Tibial nerve (tissue), 3 donors: ENCODE measurements around the gene PTPRJ.

Experiments used
- POLR2A ChIP-seq, 2 donors: fragments of 450-650 bp; IDR thresholded peaks; one replicate each; pipeline ENCODE4 v1.6.1; 2017; ENCODE audit warnings: antibody characterized with exemption in 2 of 2, mild to moderate bottlenecking in 2 of 2, moderate library complexity in 2 of 2
- TF ChIP-seq, protein P1 (sequence below), 5 experiments: fragments of 200-600 bp in 3 of 5; fragments of 450-650 bp in 2 of 5; sonication (generic) in 3 of 5; IDR thresholded peaks; one replicate each; pipeline ENCODE4 v1.5.1; 2016 to 2019; ENCODE audit warnings: antibody characterized with exemption in 5 of 5, mild to moderate bottlenecking in 3 of 5, moderate library complexity in 2 of 5

DNA sequence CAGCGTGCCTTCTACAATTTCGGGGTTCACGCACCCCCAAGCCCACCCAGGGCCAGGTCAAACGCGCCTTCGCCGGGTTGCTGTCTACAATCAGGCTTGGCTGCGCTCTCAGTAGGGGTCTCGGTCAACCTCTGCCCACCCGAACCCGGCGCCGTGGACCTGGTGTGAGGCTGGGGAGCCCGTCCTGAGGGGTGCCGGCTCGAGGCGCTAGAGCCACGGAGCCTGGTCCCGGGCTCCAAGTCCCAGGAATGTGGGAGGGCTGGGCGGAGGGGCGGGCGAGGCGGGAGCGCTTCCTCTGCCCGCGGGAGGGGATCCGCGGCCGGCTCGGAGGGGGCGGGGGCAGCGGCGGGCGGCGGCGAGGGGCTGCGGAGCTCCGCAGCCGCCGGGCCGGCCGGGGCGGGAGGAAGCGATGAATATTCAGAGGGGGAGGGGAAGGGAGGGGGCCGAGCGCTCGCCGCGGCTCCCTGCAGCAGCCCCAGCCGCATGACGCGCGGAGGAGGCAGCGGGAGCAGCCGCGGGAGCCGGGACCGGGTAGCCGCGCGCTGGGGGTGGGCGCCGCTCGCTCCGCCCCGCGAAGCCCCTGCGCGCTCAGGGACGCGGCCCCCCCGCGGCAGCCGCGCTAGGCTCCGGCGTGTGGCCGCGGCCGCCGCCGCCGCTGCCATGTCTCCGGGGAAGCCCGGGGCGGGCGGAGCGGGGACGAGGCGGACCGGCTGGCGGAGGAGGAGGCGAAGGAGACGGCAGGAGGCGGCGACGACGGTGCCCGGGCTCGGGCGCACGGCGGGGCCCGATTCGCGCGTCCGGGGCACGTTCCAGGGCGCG is at the start of gene PTPRJ:
- TF ChIP-seq, protein P1, sequence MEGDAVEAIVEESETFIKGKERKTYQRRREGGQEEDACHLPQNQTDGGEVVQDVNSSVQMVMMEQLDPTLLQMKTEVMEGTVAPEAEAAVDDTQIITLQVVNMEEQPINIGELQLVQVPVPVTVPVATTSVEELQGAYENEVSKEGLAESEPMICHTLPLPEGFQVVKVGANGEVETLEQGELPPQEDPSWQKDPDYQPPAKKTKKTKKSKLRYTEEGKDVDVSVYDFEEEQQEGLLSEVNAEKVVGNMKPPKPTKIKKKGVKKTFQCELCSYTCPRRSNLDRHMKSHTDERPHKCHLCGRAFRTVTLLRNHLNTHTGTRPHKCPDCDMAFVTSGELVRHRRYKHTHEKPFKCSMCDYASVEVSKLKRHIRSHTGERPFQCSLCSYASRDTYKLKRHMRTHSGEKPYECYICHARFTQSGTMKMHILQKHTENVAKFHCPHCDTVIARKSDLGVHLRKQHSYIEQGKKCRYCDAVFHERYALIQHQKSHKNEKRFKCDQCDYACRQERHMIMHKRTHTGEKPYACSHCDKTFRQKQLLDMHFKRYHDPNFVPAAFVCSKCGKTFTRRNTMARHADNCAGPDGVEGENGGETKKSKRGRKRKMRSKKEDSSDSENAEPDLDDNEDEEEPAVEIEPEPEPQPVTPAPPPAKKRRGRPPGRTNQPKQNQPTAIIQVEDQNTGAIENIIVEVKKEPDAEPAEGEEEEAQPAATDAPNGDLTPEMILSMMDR (IDR thresholded peaks at IDR 0.05): no peak
- TF ChIP-seq POLR2A (IDR thresholded peaks at IDR 0.05): peak; percentile 34 to 77
